ENCODE results near the gene UCHL5. TPM values are rescaled to one million over a fixed set of nuclear protein-coding genes. Genes with fewer than 3 reads are reported as not detected.

UCHL5 gene
- total RNA-seq, 1 experiment from 2014 or later, result 49.3 TPM

DNA sequence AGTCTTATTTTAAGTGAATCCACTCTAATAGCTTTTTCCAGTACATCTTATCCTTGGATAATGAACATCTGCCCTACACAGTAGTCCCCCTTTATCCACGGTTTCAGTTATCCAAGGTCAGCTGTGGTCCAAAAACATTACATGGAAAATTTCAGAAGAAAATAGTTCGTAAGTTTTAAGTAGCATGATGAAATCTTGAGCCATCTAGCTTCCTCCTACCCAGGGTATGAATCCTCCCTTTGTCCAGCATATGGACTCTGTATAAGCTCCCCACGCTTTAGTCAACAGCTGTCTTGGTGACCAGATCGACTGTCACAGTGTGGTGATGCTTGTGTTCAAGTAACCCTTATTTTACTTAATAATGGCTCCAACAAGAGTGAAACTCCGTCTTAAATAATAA, 43.5 kb upstream of the UCHL5 start:
- H3K27ac ChIP-seq, result no peak overlapping the region
- intact Hi-C loops (cut with micrococcal nuclease; ENCODE audit: unreplicated experiment), result no loop called here
- H3K36me3 ChIP-seq (ENCODE audit: low read depth), result no peaks in the 10 kb centered on the region
- H3K79me2 ChIP-seq (ENCODE audit: low read depth), result peaks cover 33% of the 10 kb centered on the region
- POLR2A ChIA-PET (ENCODE audit: unreplicated experiment), result no interaction called here
- no peaks in the 10 kb centered on the region for H4K20me1 ChIP-seq (ENCODE audit: insufficient read depth)
- H3K4me3 ChIP-seq, result no peak overlapping the region
- peaks cover 22% of the 10 kb centered on the region for H3F3A ChIP-seq (ENCODE audit: insufficient read depth, low read depth)
- H3K9me3 ChIP-seq (ENCODE audit: insufficient read depth, low read depth), result no peaks in the 10 kb centered on the region
- H2AFZ ChIP-seq, result no peak overlapping the region
- H3K27me3 ChIP-seq (ENCODE audit: insufficient read depth, low read depth), result no peaks in the 10 kb centered on the region
- TF ChIP-seq EZH2 (IDR thresholded peaks at IDR 0.05; ENCODE audit: low read depth), result no peak
- no peak for TF ChIP-seq CTCF (conservative IDR thresholded peaks at IDR 0.05)
- peaks cover 16% of the 10 kb centered on the region for H3K4me1 ChIP-seq (replicated peaks; ENCODE audit: insufficient read depth)
- DNase-seq, result no peak
- BruUV-seq (replicated peaks), result no TSS peak
- H3K4me2 ChIP-seq, result no peak overlapping the region
- CTCF ChIA-PET, result no interaction called here
- no peaks in the 10 kb centered on the region for H3K9me2 ChIP-seq (ENCODE audit: insufficient read depth)

DNA sequence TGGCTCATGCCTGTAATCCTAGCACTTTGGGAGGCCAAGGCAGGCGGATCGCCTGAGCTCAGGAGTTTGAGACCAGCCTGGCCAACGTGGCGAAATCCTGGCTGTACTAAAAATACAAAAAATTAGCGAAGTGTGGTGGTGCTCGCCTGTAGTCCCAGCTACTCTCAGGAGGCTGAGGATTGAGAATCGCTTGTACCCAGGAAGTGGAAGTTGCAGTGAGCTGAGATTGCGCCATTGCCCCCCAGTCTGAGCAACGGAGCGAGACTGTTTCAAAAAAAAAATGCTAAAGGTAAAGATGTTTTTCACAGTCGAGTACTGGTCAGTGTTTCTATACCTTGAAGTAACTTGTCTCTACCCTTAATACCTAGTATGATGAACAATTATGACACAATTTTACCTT, 35.0 kb upstream of the UCHL5 start:
- Histone ChIP-seq H3K9me3 (ENCODE audit: insufficient read depth, low read depth) (no peaks in the 10 kb centered on the region), H3K9me2 (ENCODE audit: insufficient read depth) (no peaks in the 10 kb centered on the region), H3K36me3 (ENCODE audit: low read depth) (0 out of 2 replicates have a peak, but pooled peaks cover 4% of the 10 kb centered on the region), H4K20me1 (ENCODE audit: insufficient read depth) (no peaks in the 10 kb centered on the region), H3K79me2 (ENCODE audit: low read depth) (no peaks in the 10 kb centered on the region), H3K4me3 (no peak overlapping the region), H3K27me3 (ENCODE audit: insufficient read depth, low read depth) (no peaks in the 10 kb centered on the region), H3F3A (ENCODE audit: insufficient read depth, low read depth) (no peaks in the 10 kb centered on the region), H3K27ac (no peak overlapping the region), H3K4me1 (replicated peaks; ENCODE audit: insufficient read depth) (no peaks in the 10 kb centered on the region), H3K4me2 (no peak overlapping the region), H2AFZ (no peak overlapping the region)
- ChIA-PET CTCF (no interaction called here), POLR2A (ENCODE audit: unreplicated experiment) (no interaction called here)
- TF ChIP-seq CTCF (conservative IDR thresholded peaks at IDR 0.05) (no peak), EZH2 (IDR thresholded peaks at IDR 0.05; ENCODE audit: low read depth) (no peak)
- BruUV-seq (replicated peaks), result no TSS peak
- no peak for DNase-seq
- intact Hi-C loops (cut with micrococcal nuclease; ENCODE audit: unreplicated experiment), result no loop called here

GRCh38 chr1:193090865-193091264, 31.7 kb upstream of the UCHL5 start:
- no peak overlapping the region for H3K4me2 ChIP-seq
- CTCF ChIA-PET, result no interaction called here

More at GRCh38 chr1:193090865-193091264, 31.7 kb upstream of the UCHL5 start:
- H3K36me3 ChIP-seq (ENCODE audit: low read depth), result 0 out of 2 replicates have a peak, but pooled peaks cover 4% of the 10 kb centered on the region
- no peak for DNase-seq
- no peak overlapping the region for H3K4me3 ChIP-seq
- no peaks in the 10 kb centered on the region for H4K20me1 ChIP-seq (ENCODE audit: insufficient read depth)
- no peaks in the 10 kb centered on the region for H3F3A ChIP-seq (ENCODE audit: insufficient read depth, low read depth)
- no peaks in the 10 kb centered on the region for H3K27me3 ChIP-seq (ENCODE audit: insufficient read depth, low read depth)
- no peak overlapping the region for H3K27ac ChIP-seq
- H3K9me2 ChIP-seq (ENCODE audit: insufficient read depth), result no peaks in the 10 kb centered on the region
- no peak overlapping the region for H2AFZ ChIP-seq
- BruUV-seq (replicated peaks), result no TSS peak
- H3K4me1 ChIP-seq (replicated peaks; ENCODE audit: insufficient read depth), result no peaks in the 10 kb centered on the region
- intact Hi-C loops (cut with micrococcal nuclease; ENCODE audit: unreplicated experiment), result no loop called here
- H3K79me2 ChIP-seq (ENCODE audit: low read depth), result no peaks in the 10 kb centered on the region
- TF ChIP-seq EZH2 (IDR thresholded peaks at IDR 0.05; ENCODE audit: low read depth) (no peak), CTCF (conservative IDR thresholded peaks at IDR 0.05) (no peak)
- POLR2A ChIA-PET (ENCODE audit: unreplicated experiment), result no interaction called here
- H3K9me3 ChIP-seq (ENCODE audit: insufficient read depth, low read depth), result no peaks in the 10 kb centered on the region
